Lung (tissue), 12 donors: ENCODE results near the gene INPP4A. TPM values are rescaled to one million over a fixed set of nuclear protein-coding genes. Genes with fewer than 3 reads are reported as not detected.

Source experiments
- ATAC-seq: fragments of 200-7000 bp; cut with Tn5 transposase; one replicate; pipeline ENCODE4 v1.9.1; 2020; ENCODE audit warnings: moderate number of reproducible peaks; ENCODE audit not compliant: insufficient read depth, low FRiP score
- DNase-seq, 3 donors: peaks; one replicate each; pipeline ENCODE4 v3.0.0-alpha.2; 2013 to 2017
- H3K27ac ChIP-seq, 2 donors: one replicate each; pipeline ENCODE4 v1.5.1; 2013; ENCODE audit warnings: mild to moderate bottlenecking in 2 of 2, moderate library complexity in 2 of 2, control low read depth in 1 of 2, inconsistent platforms in 1 of 2, low read depth in 1 of 2, low read length in 1 of 2
- H3K27me3 ChIP-seq, 3 donors: one replicate each; pipeline ENCODE4 v1.5.1; 2013; ENCODE audit warnings: low read length in 2 of 3; ENCODE audit not compliant: control insufficient read depth in 3 of 3, insufficient read depth in 3 of 3
- H3K36me3 ChIP-seq, 4 donors: one replicate each; pipeline ENCODE4 v1.5.1; 2013; ENCODE audit warnings: low read length in 4 of 4, mild to moderate bottlenecking in 1 of 4, moderate library complexity in 1 of 4; ENCODE audit not compliant: control insufficient read depth in 4 of 4, insufficient read depth in 4 of 4
- H3K4me1 ChIP-seq, 5 donors: one replicate each; pipeline ENCODE4 v1.5.1; 2013; ENCODE audit warnings: low read length in 5 of 5, mild to moderate bottlenecking in 2 of 5, moderate library complexity in 1 of 5; ENCODE audit not compliant: control insufficient read depth in 5 of 5, insufficient read depth in 5 of 5
- H3K4me3 ChIP-seq: one replicate; pipeline ENCODE4 v1.5.1; 2013; ENCODE audit warnings: mild to moderate bottlenecking, control low read depth, moderate library complexity
- H3K9ac ChIP-seq, 2 donors: one replicate each; pipeline ENCODE4 v1.5.1; 2013; ENCODE audit warnings: low read length in 2 of 2, control low read depth in 1 of 2; ENCODE audit not compliant: insufficient read depth in 1 of 2
- H3K9me3 ChIP-seq, 4 donors: one replicate each; pipeline ENCODE4 v1.5.1; 2013; ENCODE audit warnings: low read length in 3 of 4, mild to moderate bottlenecking in 1 of 4, moderate library complexity in 1 of 4; ENCODE audit not compliant: control insufficient read depth in 4 of 4, insufficient read depth in 3 of 4
- CTCF ChIP-seq: IDR thresholded peaks from 2 replicates; pipeline ENCODE4 v1.5.1; 2012; ENCODE audit warnings: mild to moderate bottlenecking; ENCODE audit errors: control extremely low read depth, extremely low read depth
- WGBS, 2 donors: extraction: QIAGEN DNeasy Blood & Tissue Kit; methylation state at CpG; one replicate each; pipeline ENCODE4 v1.1.7; 2013; 5-methylcytosine and 5-hydroxymethylcytosine counted together
- polyA plus RNA-seq, 2 donors: library from polyadenylated mRNA; stranded (reverse); fragments of 200-250 nt; gene quantifications; one replicate each; pipeline ENCODE4 v1.2.1, GENCODE V29; 2013
- total RNA-seq, 2 donors: library from RNA; depleted of rRNA in 1 of 2; stranded (reverse); fragments of >200 nt in 1 of 2; gene quantifications; one replicate each; pipeline ENCODE4 v1.2.1, GENCODE V29; 2014 to 2021
- donor health status: control.
- donor health status: control.
- donor health status: Bipolar disorder and iron deficiency.
- donor health status: healthy.
- donor health status: DM: yes; HTN: yes; CAD: no.

INPP4A gene
- total and polyA plus RNA-seq, 4 donors, result 8.0 to 43.3 (median 19.8) TPM

GRCh38 chr2:98538280-98539041 lies 93.8 kb downstream of the INPP4A start:
- no peak for ATAC-seq
- 48 to 69% methylated on average over 11 of the region's 11 CpGs for WGBS, 2 donors
- no peaks in the 10 kb centered on the region for H3K4me1 ChIP-seq
- peaks cover 0 to 39% (median 16%) of the 10 kb centered on the region in 4 donors for H3K36me3 ChIP-seq
- H3K9me3 ChIP-seq, result no peaks in the 10 kb centered on the region
- TF ChIP-seq CTCF, result no peak
- H3K4me3 ChIP-seq, result no peak overlapping the region
- no peak for DNase-seq
- no peak overlapping the region for H3K9ac ChIP-seq
- no peaks in the 10 kb centered on the region for H3K27me3 ChIP-seq
- H3K27ac ChIP-seq, result no peak overlapping the region

GRCh38 chr2:98539056-98539735 lies 94.5 kb downstream of the INPP4A start:
- no peak for DNase-seq
- Histone ChIP-seq H3K27me3 (no peaks in the 10 kb centered on the region), H3K27ac (no peak overlapping the region), H3K36me3 (peaks cover 0 to 44% (median 20%) of the 10 kb centered on the region in 4 donors), H3K4me1 (no peaks in the 10 kb centered on the region), H3K9me3 (no peaks in the 10 kb centered on the region), H3K9ac (no peak overlapping the region), H3K4me3 (no peak overlapping the region)
- no peak for ATAC-seq
- no peak for TF ChIP-seq CTCF
- WGBS, 2 donors, result 88 to 95% methylated on average over 13 of the region's 13 CpGs

GRCh38 chr2:98540536-98540935 lies 95.9 kb downstream of the INPP4A start:
- Histone ChIP-seq H3K4me1 (no peaks in the 10 kb centered on the region), H3K36me3 (peaks cover 10 to 48% (median 26%) of the 10 kb centered on the region in 4 donors), H3K9me3 (no peaks in the 10 kb centered on the region), H3K4me3 (no peak overlapping the region), H3K27ac (no peak overlapping the region), H3K27me3 (no peaks in the 10 kb centered on the region), H3K9ac (no peak overlapping the region)
- 92 to 97% methylated on average over 3 of the region's 3 CpGs for whole genome bisulfite sequencing, 2 donors
- DNase-seq (no peak), ATAC-seq (no peak)
- no peak for TF ChIP-seq CTCF
